Muscle of back (tissue), 11 donors: ENCODE data around the gene SYMPK. TPM values are rescaled to one million over a fixed set of nuclear protein-coding genes. Genes with fewer than 3 reads are reported as not detected.

Experiments used
- DNase-seq, 3 donors: peaks; one replicate each; pipeline versions ENCODE4 v3.0.0 to v3.0.0-alpha.2; 2013
- polyA plus RNA-seq, 10 donors: library from polyadenylated mRNA; unstranded; fragments of 120-200 nt; gene quantifications; one replicate each; pipeline ENCODE4 v1.2.1, GENCODE V29; 2013; ENCODE audit not compliant: insufficient read length in 10 of 10

Gene SYMPK
- polyA plus RNA-seq, 10 donors, result 34.2 to 42.1 (median 35.2) TPM

DNA sequence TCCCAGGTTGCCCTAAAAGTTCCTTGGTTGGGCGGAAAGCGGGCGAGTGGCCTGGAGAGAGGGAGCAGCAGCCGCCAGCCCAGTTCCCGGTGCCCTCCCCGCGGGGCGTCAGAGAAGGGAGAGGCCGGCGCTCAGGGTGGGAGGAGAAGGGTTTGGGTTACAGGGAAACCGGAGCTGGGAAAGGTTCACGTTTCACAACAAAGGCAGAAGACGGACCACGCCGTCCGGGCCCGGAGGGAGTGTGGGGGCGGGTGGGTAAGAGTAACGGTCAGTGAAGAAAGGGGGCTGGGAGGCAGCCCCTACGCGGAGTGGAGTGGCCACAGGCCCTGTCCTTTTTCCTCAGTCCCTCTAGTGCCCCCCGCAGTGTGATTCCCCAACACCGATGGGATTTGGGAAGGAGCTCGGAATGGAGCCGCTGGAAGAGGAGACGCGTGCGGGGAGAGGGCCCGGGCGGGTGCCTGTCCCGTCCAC is 95.5 kb downstream of the SYMPK start:
- DNase-seq, result peak; percentile 85 to 94 (median 89)

DNA sequence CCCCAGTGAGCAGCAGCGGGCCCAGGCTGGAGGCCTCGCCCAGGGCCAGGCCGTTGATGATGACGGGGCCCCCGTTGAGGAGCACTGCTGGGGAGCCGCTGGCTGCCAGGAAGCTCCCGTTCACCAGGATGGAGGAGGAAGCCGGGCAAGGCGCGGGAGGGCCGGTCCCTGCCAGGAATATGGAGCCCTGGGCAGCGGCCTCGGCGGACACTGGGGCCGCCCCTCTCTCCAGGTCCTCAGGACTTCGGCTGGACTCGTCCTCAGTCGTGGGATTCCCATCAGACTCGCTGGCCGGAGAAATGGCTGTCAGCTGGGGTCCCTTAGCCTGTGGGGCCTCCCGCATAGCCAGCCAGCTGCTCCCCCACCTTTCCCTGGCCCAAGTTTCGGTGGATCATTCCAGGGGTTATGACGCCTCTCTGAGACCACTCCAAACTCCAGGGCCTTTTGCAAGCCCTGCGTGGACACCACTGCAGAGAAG is 96.0 kb downstream of the SYMPK start:
- no peak for DNase-seq

GRCh38 chr19:45766296-45766868 is 96.6 kb downstream of the SYMPK start:
- no peak for DNase-seq

DNA sequence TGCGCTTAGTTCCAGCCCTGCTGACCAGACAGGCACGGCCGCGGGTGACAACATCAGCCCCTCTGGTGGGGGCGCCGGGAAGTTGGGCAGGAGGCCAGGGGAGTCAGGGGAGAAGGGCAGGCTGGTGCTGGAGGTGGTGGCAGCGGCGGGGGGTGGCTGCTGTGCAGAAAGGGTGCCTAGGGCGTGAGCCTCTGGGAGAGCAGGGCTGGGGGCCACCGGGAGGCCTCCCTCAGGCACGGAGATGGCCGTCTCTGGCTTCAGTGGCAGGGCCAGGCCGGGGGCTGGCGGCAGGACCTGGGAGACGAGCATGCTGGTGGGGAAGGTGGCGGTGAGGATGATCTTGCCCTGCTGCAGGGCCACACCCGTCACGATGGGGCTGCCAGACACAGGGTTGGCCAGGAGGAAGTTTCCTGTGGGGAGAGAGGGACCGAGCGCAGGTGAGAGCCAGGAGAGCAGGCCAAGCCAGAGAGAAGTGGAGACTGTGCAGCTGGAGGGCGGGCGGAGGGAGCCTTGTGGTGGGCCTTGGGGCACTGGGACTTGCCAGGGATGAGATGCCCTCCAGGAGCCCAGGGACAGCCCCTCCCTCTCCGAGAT is 97.1 kb downstream of the SYMPK start:
- no peak for DNase-seq

Other genes starting within 250 kb of the SYMPK start
- 10 to 100 TPM in 5 of 10 donors, 1 to 10 TPM in 5; 8.2 to 18.0 (median 10.1) TPM for gene EML2, start 223.8 kb downstream of the SYMPK start, polyA plus RNA-seq
- gene GIPR, start 194.9 kb downstream of the SYMPK start, polyA plus RNA-seq, result 1 to 10 TPM in 2 of 10 donors, under 1 TPM in 6, not detected in 2; 0.14 to 4.1 (median 0.48) TPM
- gene SNRPD2, start 171.2 kb downstream of the SYMPK start, polyA plus RNA-seq, result 100 to 1,000 TPM; 206 to 339 (median 266) TPM
- 1 to 10 TPM; 2.1 to 4.5 (median 3.4) TPM for gene QPCTL, start 170.5 kb downstream of the SYMPK start, polyA plus RNA-seq
- gene FBXO46, start 132.3 kb downstream of the SYMPK start, polyA plus RNA-seq, result 10 to 100 TPM in 6 of 10 donors, 1 to 10 TPM in 4; 8.3 to 15.3 (median 10.3) TPM
- gene MEIOSIN, start 129.7 kb downstream of the SYMPK start, polyA plus RNA-seq, result under 1 TPM in 2 of 10 donors, not detected in 8; 0.09 to 0.14 TPM
- 10 to 100 TPM; 11.3 to 23.2 (median 17.4) TPM for gene SIX5, start 93.9 kb downstream of the SYMPK start, polyA plus RNA-seq
- gene DMPK, start 80.7 kb downstream of the SYMPK start, polyA plus RNA-seq, result 100 to 1,000 TPM; 173 to 304 (median 270) TPM
- gene DMWD, start 70.3 kb downstream of the SYMPK start, polyA plus RNA-seq, result 10 to 100 TPM; 31.8 to 47.7 (median 38.3) TPM
- not detected for gene RSPH6A, start 47.8 kb downstream of the SYMPK start, polyA plus RNA-seq
- not detected for gene FOXA3, start 1.2 kb upstream of the SYMPK start, polyA plus RNA-seq
- 10 to 100 TPM; 10.2 to 19.7 (median 13.3) TPM for gene IRF2BP1, start 23.0 kb upstream of the SYMPK start, polyA plus RNA-seq
- 1 to 10 TPM; 2.8 to 4.4 (median 3.7) TPM for gene MYPOP, start 39.5 kb upstream of the SYMPK start, polyA plus RNA-seq
- gene NANOS2, start 51.6 kb upstream of the SYMPK start, polyA plus RNA-seq, result not detected
- 1 to 10 TPM; 2.8 to 5.5 (median 4.0) TPM for gene NOVA2, start 110.7 kb upstream of the SYMPK start, polyA plus RNA-seq
- 1 to 10 TPM; 3.4 to 8.2 (median 6.2) TPM for gene CCDC61, start 132.3 kb upstream of the SYMPK start, polyA plus RNA-seq
- 1 to 10 TPM in 2 of 10 donors, under 1 TPM in 5, not detected in 3; 0.22 to 1.5 (median 0.63) TPM for gene PGLYRP1, start 159.9 kb upstream of the SYMPK start, polyA plus RNA-seq
- 10 to 100 TPM in 1 of 10 donors, 1 to 10 TPM in 9; 1.3 to 10.2 (median 4.6) TPM for gene IGFL4, start 177.9 kb upstream of the SYMPK start, polyA plus RNA-seq